ENCODE results near the gene CCL19.

- TF ChIP-seq EZH2 (IDR thresholded peaks at IDR 0.05) (no peak), FOSL1 (IDR thresholded peaks at IDR 0.05; ENCODE audit: low read depth) (no peak), MAX (IDR thresholded peaks at IDR 0.05) (no peak), CTCF (IDR thresholded peaks at IDR 0.05 in 2 of 3, conservative IDR thresholded peaks at IDR 0.05 in 1 of 3; ENCODE audit: borderline replicate concordance in 1 of 3, insufficient read depth in 1 of 3, low read depth in 2 of 3, low read length in 2 of 3) (no peak), JUND (IDR thresholded peaks at IDR 0.05) (no peak), SIN3A (IDR thresholded peaks at IDR 0.05; ENCODE audit: low read depth) (no peak), TCF7L2 (IDR thresholded peaks at IDR 0.05; ENCODE audit: borderline replicate concordance, extremely low read depth, insufficient read depth, insufficient read length) (peak; percentile 63), POLR2AphosphoS5 (IDR thresholded peaks at IDR 0.05; ENCODE audit: low read depth, low read length) (peak; percentile 93), RAD21 (IDR thresholded peaks at IDR 0.05; ENCODE audit: low read depth) (no peak), REST (IDR thresholded peaks at IDR 0.05; ENCODE audit: low read depth) (no peak), POLR2A (IDR thresholded peaks at IDR 0.05; ENCODE audit: borderline replicate concordance, extremely low read depth, insufficient read depth, insufficient read length) (peak; percentile 45), CEBPB (IDR thresholded peaks at IDR 0.05; ENCODE audit: low read depth) (no peak), ZBTB33 (IDR thresholded peaks at IDR 0.05; ENCODE audit: extremely low read depth, insufficient replicate concordance, low read length) (no peak)
These were observed 39.0 kb downstream of the CCL19 start, which contains the start of gene IL11RA for GRCh38 chr9:34651876-34652601.

All from HCT116 (cell line).